RWPE1 (cell line): ENCODE measurements around the gene DCUN1D2.

ENCODE experiments used
- CTCF ChIA-PET: fragments of 350-600 bp; sonication (Branson Sonifier 250); formaldehyde crosslinking; extraction: SDS; loops from one replicate; lab custom pipeline; 2021; lab: Yijun Ruan, JAX
- POLR2A ChIA-PET: fragments of 400-600 bp; formaldehyde crosslinking; extraction: SDS; loops from one replicate; lab custom pipeline; 2020; ENCODE audit warnings: antibody characterized with exemption; ENCODE audit not compliant: low non-redundant PET; lab: Yijun Ruan, JAX
- DNase-seq: peaks from one replicate; pipeline ENCODE4 v3.0.0; 2012; ENCODE audit warnings: low spot score
- H3K27ac ChIP-seq: fragments of 450-650 bp; 2 replicates; pipeline ENCODE4 v1.5.1; 2017
- TF ChIP-seq, protein P1 (sequence below): fragments of 450-650 bp; conservative IDR thresholded peaks from 2 replicates; pipeline ENCODE4 v1.5.1; 2017; ENCODE audit warnings: low read depth, mild to moderate bottlenecking

Gene DCUN1D2

DNA sequence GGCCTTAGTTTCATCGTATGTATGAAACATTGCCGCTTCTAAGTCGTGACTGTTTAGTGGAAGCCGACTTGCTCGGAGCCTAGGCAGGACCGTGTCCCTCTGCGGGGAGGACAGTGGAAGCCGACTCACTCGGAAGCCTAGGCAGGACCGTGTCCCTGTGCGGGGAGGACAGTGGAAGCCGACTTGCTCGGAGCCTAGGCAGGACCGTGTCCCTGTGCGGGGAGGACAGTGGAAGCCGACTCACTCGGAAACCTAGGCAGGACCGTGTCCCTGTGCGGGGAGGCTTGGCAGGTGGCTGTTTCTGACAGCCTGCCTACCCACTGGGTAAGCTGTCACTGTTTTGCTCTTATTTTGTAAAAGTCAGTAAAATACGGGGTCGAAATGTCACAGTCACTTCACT, 20.4 kb upstream of the DCUN1D2 start:
- TF ChIP-seq, protein P1, sequence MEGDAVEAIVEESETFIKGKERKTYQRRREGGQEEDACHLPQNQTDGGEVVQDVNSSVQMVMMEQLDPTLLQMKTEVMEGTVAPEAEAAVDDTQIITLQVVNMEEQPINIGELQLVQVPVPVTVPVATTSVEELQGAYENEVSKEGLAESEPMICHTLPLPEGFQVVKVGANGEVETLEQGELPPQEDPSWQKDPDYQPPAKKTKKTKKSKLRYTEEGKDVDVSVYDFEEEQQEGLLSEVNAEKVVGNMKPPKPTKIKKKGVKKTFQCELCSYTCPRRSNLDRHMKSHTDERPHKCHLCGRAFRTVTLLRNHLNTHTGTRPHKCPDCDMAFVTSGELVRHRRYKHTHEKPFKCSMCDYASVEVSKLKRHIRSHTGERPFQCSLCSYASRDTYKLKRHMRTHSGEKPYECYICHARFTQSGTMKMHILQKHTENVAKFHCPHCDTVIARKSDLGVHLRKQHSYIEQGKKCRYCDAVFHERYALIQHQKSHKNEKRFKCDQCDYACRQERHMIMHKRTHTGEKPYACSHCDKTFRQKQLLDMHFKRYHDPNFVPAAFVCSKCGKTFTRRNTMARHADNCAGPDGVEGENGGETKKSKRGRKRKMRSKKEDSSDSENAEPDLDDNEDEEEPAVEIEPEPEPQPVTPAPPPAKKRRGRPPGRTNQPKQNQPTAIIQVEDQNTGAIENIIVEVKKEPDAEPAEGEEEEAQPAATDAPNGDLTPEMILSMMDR: no peak
- POLR2A ChIA-PET: no interaction called here
- no peak overlapping the region for H3K27ac ChIP-seq
- CTCF ChIA-PET: no interaction called here
- DNase-seq: no peak

- ChIA-PET CTCF (no interaction called here), POLR2A (no interaction called here)
- TF ChIP-seq, protein P1: no peak
- no peak for DNase-seq
- 0 out of 2 replicates have a peak overlapping the region, but pooled peaks have one; percentile 4 for H3K27ac ChIP-seq
Measured at GRCh38 chr13:113509989-113510388, 19.5 kb upstream of the DCUN1D2 start.

DNA sequence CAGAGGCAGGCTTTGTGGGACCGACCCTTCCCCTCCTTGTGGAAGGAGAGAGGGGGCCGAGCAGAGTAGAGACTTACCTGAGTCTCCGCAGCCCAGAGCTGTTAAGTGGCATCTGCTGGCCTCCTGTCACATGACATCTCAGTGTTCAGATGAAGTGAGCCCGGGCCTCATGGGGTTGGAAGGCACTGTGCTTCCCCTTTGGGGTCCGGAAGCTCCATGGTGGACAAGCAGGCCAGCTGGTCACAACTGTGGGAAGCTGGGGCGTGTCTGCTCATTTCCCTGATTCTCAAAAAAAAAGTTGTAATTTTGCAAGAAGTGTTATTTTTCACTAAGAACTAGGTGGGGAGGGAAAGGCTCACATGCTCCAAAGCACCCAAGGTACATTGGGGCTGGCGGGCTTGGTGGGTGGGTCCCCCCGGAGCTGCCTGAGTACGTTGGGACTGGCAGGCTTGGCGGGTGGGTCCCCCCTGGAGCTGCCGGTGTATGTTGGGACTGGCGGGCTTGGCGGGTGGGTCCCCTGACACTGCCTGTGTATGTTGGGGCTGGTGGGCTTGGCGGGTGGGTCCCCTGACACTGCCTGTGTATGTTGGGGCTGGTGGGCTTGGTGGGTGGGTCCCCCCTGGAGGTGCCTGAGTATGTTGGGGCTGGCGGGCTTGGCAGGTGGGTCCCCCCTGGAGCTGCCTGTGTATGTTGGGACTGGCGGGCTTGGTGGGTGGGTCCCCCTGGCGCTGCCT, 18.2 kb upstream of the DCUN1D2 start:
- POLR2A ChIA-PET: interaction anchor here (0.5 to 0.7 kb wide), 2 partner anchors 8 to 177 kb away, joined by 3 to 5 read pairs; no protein-coding TSS in a partner anchor
- TF ChIP-seq, protein P1: no peak

GRCh38 chr13:113507505-113508345, 17.2 kb upstream of the DCUN1D2 start:
- CTCF ChIA-PET: no interaction called here
- no peak overlapping the region for H3K27ac ChIP-seq
- TF ChIP-seq, protein P1: no peak
- POLR2A ChIA-PET: interaction anchor here (0.7 kb wide), 1 partner anchor 9 kb away, joined by 3 read pairs; no protein-coding TSS in a partner anchor
- DNase-seq: no peak

More for the DNA sequence above, 18.2 kb upstream of the DCUN1D2 start:
- CTCF ChIA-PET: no interaction called here
- no peak for DNase-seq
- no peak overlapping the region for H3K27ac ChIP-seq

DNA sequence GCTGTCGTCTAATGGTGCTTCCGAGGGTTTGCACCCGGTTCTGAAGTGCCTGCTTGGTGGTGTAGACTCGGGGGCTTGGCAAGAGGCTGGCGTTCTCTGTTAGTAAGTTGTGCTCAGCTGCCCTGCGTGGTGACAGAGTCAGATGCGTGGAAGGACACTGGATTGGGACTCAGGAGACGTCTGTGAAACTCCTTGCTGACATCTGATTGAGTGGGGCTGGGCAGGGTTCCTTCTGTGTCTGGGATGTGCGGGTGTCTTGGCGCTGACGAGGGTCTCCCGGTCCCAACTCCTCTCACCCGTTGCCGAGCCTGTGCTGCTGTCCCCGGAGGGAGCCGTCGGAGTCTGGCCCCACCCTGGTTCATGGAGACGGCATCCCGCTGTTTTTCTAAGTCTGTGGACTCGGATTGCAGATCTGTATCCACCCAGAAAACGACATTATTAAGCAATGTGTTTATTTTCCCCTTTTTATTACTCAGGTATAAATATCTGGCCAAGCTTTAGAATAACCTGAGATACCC, 16.4 kb upstream of the DCUN1D2 start:
- no peak overlapping the region; the same call in 1 of the 2 replicates for H3K27ac ChIP-seq
- DNase-seq: no peak
- CTCF ChIA-PET: no interaction called here
- TF ChIP-seq, protein P1: no peak
- POLR2A ChIA-PET: no interaction called here

DNA sequence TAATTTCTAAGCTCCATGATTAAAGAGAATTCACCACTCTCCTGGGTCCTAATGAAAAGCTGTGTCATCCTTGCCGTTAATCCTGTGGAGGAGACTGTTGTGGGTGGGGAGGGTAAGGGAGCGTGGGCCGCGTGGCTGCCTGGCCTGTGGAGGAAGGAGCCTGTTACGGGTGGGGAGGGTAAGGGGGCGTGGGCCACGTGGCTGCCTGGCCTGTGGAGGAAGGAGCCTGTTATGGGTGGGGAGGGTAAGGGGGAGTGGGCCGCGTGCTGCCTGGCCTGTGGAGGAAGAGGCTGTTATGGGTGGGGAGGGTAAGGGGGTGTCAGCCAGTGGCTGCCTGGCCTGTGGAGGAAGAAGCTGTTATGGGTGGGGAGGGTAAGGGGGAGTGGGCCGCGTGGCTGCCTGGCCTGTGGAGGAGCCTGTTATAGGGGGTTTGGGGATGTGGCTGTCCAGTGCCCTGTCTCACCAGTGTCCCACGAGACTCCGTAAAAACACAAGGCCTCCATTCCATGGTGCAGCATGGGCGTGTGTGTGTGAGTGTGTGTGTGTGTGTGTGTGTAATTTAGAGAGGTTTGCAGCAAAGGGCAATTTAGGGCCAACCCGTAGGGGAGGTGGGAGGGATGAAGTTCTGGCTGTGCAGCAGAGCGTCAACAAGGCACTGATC, 15.6 kb upstream of the DCUN1D2 start:
- ChIA-PET POLR2A (no interaction called here), CTCF (no interaction called here)
- TF ChIP-seq, protein P1: no peak
- no peak for DNase-seq
- H3K27ac ChIP-seq: no peak overlapping the region; the same call in 1 of the 2 replicates
